Measurements from ENCODE around the gene CPED1.

The CPED1 gene

GRCh38 chr7:121012919-121013318 is 24.4 kb downstream of the CPED1 start:
- H3K27ac ChIP-seq (ENCODE audit: low read depth in 2 of 2, low read length in 2 of 2), result no peak overlapping the region
- H3K4me3 ChIP-seq (ENCODE audit: low read length in 2 of 2), result no peak overlapping the region
- no peaks in the 10 kb centered on the region for H3K4me1 ChIP-seq (ENCODE audit: control insufficient read depth in 2 of 2, insufficient read depth in 2 of 2, low read length in 2 of 2)
- no peak overlapping the region for H3K9ac ChIP-seq (ENCODE audit: low read depth in 1 of 2, low read length in 2 of 2)
- no peaks in the 10 kb centered on the region for H3K27me3 ChIP-seq (ENCODE audit: control insufficient read depth in 2 of 2, insufficient read depth in 2 of 2, low read length in 2 of 2)
- H3K36me3 ChIP-seq (ENCODE audit: control insufficient read depth in 2 of 2, insufficient read depth in 2 of 2, low read length in 2 of 2), result no peaks in the 10 kb centered on the region
- H3K9me3 ChIP-seq (ENCODE audit: control insufficient read depth in 2 of 2, low read length in 2 of 2), result no peaks in the 10 kb centered on the region

- Histone ChIP-seq H3K4me1 (ENCODE audit: control insufficient read depth in 2 of 2, insufficient read depth in 2 of 2, low read length in 2 of 2) (no peaks in the 10 kb centered on the region), H3K27ac (ENCODE audit: low read depth in 2 of 2, low read length in 2 of 2) (no peak overlapping the region), H3K9me3 (ENCODE audit: control insufficient read depth in 2 of 2, low read length in 2 of 2) (no peaks in the 10 kb centered on the region), H3K27me3 (ENCODE audit: control insufficient read depth in 2 of 2, insufficient read depth in 2 of 2, low read length in 2 of 2) (no peaks in the 10 kb centered on the region), H3K4me3 (ENCODE audit: low read length in 2 of 2) (no peak overlapping the region), H3K9ac (ENCODE audit: low read depth in 1 of 2, low read length in 2 of 2) (no peak overlapping the region), H3K36me3 (ENCODE audit: control insufficient read depth in 2 of 2, insufficient read depth in 2 of 2, low read length in 2 of 2) (no peaks in the 10 kb centered on the region)
Measured at GRCh38 chr7:121015560-121015959, 27.0 kb downstream of the CPED1 start.

GRCh38 chr7:121016966-121017365 is 28.5 kb downstream of the CPED1 start:
- no peak overlapping the region for H3K9ac ChIP-seq (ENCODE audit: low read depth in 1 of 2, low read length in 2 of 2)
- no peak overlapping the region for H3K4me3 ChIP-seq (ENCODE audit: low read length in 2 of 2)
- H3K27ac ChIP-seq (ENCODE audit: low read depth in 2 of 2, low read length in 2 of 2), result peak overlapping the region; percentile 25 to 40
- no peaks in the 10 kb centered on the region for H3K27me3 ChIP-seq (ENCODE audit: control insufficient read depth in 2 of 2, insufficient read depth in 2 of 2, low read length in 2 of 2)
- no peaks in the 10 kb centered on the region for H3K4me1 ChIP-seq (ENCODE audit: control insufficient read depth in 2 of 2, insufficient read depth in 2 of 2, low read length in 2 of 2)
- no peaks in the 10 kb centered on the region for H3K36me3 ChIP-seq (ENCODE audit: control insufficient read depth in 2 of 2, insufficient read depth in 2 of 2, low read length in 2 of 2)
- no peaks in the 10 kb centered on the region for H3K9me3 ChIP-seq (ENCODE audit: control insufficient read depth in 2 of 2, low read length in 2 of 2)

GRCh38 chr7:121017586-121017985 is 29.1 kb downstream of the CPED1 start:
- Histone ChIP-seq H3K9ac (ENCODE audit: low read depth in 1 of 2, low read length in 2 of 2) (no peak overlapping the region), H3K36me3 (ENCODE audit: control insufficient read depth in 2 of 2, insufficient read depth in 2 of 2, low read length in 2 of 2) (no peaks in the 10 kb centered on the region), H3K4me1 (ENCODE audit: control insufficient read depth in 2 of 2, insufficient read depth in 2 of 2, low read length in 2 of 2) (no peaks in the 10 kb centered on the region), H3K27ac (ENCODE audit: low read depth in 2 of 2, low read length in 2 of 2) (no peak overlapping the region), H3K27me3 (ENCODE audit: control insufficient read depth in 2 of 2, insufficient read depth in 2 of 2, low read length in 2 of 2) (no peaks in the 10 kb centered on the region), H3K4me3 (ENCODE audit: low read length in 2 of 2) (no peak overlapping the region), H3K9me3 (ENCODE audit: control insufficient read depth in 2 of 2, low read length in 2 of 2) (no peaks in the 10 kb centered on the region)

- Histone ChIP-seq H3K9ac (ENCODE audit: low read depth in 1 of 2, low read length in 2 of 2) (no peak overlapping the region), H3K9me3 (ENCODE audit: control insufficient read depth in 2 of 2, low read length in 2 of 2) (no peaks in the 10 kb centered on the region), H3K4me3 (ENCODE audit: low read length in 2 of 2) (no peak overlapping the region), H3K36me3 (ENCODE audit: control insufficient read depth in 2 of 2, insufficient read depth in 2 of 2, low read length in 2 of 2) (no peaks in the 10 kb centered on the region), H3K4me1 (ENCODE audit: control insufficient read depth in 2 of 2, insufficient read depth in 2 of 2, low read length in 2 of 2) (peaks cover 0 to 9% of the 10 kb centered on the region in 2 donors), H3K27ac (ENCODE audit: low read depth in 2 of 2, low read length in 2 of 2) (no peak overlapping the region), H3K27me3 (ENCODE audit: control insufficient read depth in 2 of 2, insufficient read depth in 2 of 2, low read length in 2 of 2) (no peaks in the 10 kb centered on the region)
Measured at GRCh38 chr7:121019018-121019417, 30.5 kb downstream of the CPED1 start.

GRCh38 chr7:121020249-121020988 is 31.9 kb downstream of the CPED1 start:
- Histone ChIP-seq H3K4me1 (ENCODE audit: control insufficient read depth in 2 of 2, insufficient read depth in 2 of 2, low read length in 2 of 2) (peaks cover 0 to 9% of the 10 kb centered on the region in 2 donors), H3K27ac (ENCODE audit: low read depth in 2 of 2, low read length in 2 of 2) (no peak overlapping the region), H3K9me3 (ENCODE audit: control insufficient read depth in 2 of 2, low read length in 2 of 2) (no peaks in the 10 kb centered on the region)

GRCh38 chr7:121020989-121021969 is 32.8 kb downstream of the CPED1 start:
- Histone ChIP-seq H3K27ac (ENCODE audit: low read depth in 2 of 2, low read length in 2 of 2) (no peak overlapping the region), H3K27me3 (ENCODE audit: control insufficient read depth in 2 of 2, insufficient read depth in 2 of 2, low read length in 2 of 2) (no peaks in the 10 kb centered on the region), H3K4me1 (ENCODE audit: control insufficient read depth in 2 of 2, insufficient read depth in 2 of 2, low read length in 2 of 2) (peaks cover 0 to 9% of the 10 kb centered on the region in 2 donors), H3K4me3 (ENCODE audit: low read length in 2 of 2) (no peak overlapping the region), H3K36me3 (ENCODE audit: control insufficient read depth in 2 of 2, insufficient read depth in 2 of 2, low read length in 2 of 2) (no peaks in the 10 kb centered on the region), H3K9me3 (ENCODE audit: control insufficient read depth in 2 of 2, low read length in 2 of 2) (no peaks in the 10 kb centered on the region), H3K9ac (ENCODE audit: low read depth in 1 of 2, low read length in 2 of 2) (no peak overlapping the region)

More at GRCh38 chr7:121020249-121020988, 31.9 kb downstream of the CPED1 start:
- Histone ChIP-seq H3K9ac (ENCODE audit: low read depth in 1 of 2, low read length in 2 of 2) (no peak overlapping the region), H3K4me3 (ENCODE audit: low read length in 2 of 2) (no peak overlapping the region), H3K36me3 (ENCODE audit: control insufficient read depth in 2 of 2, insufficient read depth in 2 of 2, low read length in 2 of 2) (no peaks in the 10 kb centered on the region), H3K27me3 (ENCODE audit: control insufficient read depth in 2 of 2, insufficient read depth in 2 of 2, low read length in 2 of 2) (no peaks in the 10 kb centered on the region)

- Histone ChIP-seq H3K4me3 (ENCODE audit: low read length in 2 of 2) (no peak overlapping the region), H3K9ac (ENCODE audit: low read depth in 1 of 2, low read length in 2 of 2) (no peak overlapping the region), H3K36me3 (ENCODE audit: control insufficient read depth in 2 of 2, insufficient read depth in 2 of 2, low read length in 2 of 2) (no peaks in the 10 kb centered on the region), H3K9me3 (ENCODE audit: control insufficient read depth in 2 of 2, low read length in 2 of 2) (no peaks in the 10 kb centered on the region), H3K27ac (ENCODE audit: low read depth in 2 of 2, low read length in 2 of 2) (peak overlapping the region in 1 of 2 donors; percentile 12), H3K27me3 (ENCODE audit: control insufficient read depth in 2 of 2, insufficient read depth in 2 of 2, low read length in 2 of 2) (no peaks in the 10 kb centered on the region), H3K4me1 (ENCODE audit: control insufficient read depth in 2 of 2, insufficient read depth in 2 of 2, low read length in 2 of 2) (peaks cover 0 to 9% of the 10 kb centered on the region in 2 donors)
Measured at GRCh38 chr7:121023194-121023593, 34.7 kb downstream of the CPED1 start.

GRCh38 chr7:121023683-121024511 is 35.4 kb downstream of the CPED1 start:
- Histone ChIP-seq H3K27me3 (ENCODE audit: control insufficient read depth in 2 of 2, insufficient read depth in 2 of 2, low read length in 2 of 2) (no peaks in the 10 kb centered on the region), H3K36me3 (ENCODE audit: control insufficient read depth in 2 of 2, insufficient read depth in 2 of 2, low read length in 2 of 2) (no peaks in the 10 kb centered on the region), H3K9me3 (ENCODE audit: control insufficient read depth in 2 of 2, low read length in 2 of 2) (no peaks in the 10 kb centered on the region), H3K27ac (ENCODE audit: low read depth in 2 of 2, low read length in 2 of 2) (peak overlapping the region; percentile 12 to 17), H3K9ac (ENCODE audit: low read depth in 1 of 2, low read length in 2 of 2) (no peak overlapping the region), H3K4me3 (ENCODE audit: low read length in 2 of 2) (no peak overlapping the region), H3K4me1 (ENCODE audit: control insufficient read depth in 2 of 2, insufficient read depth in 2 of 2, low read length in 2 of 2) (peaks cover 0 to 9% of the 10 kb centered on the region in 2 donors)
